LHCN-M2 (cell line): ENCODE measurements around the gene ANKRD6. TPM values are rescaled to one million over a fixed set of nuclear protein-coding genes. Genes with fewer than 3 reads are reported as not detected.
A peak's percentile ranks its signal among the peaks of the same experiment; 100 is the strongest.

Experiments
- DNase-seq: peaks from one replicate; pipeline ENCODE4 v3.0.0-alpha.2; 2012; ENCODE audit warnings: low read depth
- total RNA-seq: library from RNA; depleted of rRNA; stranded (reverse); fragments of >200 nt; gene quantifications from 2 replicates; pipeline ENCODE4 v1.2.3, GENCODE V29; 2014

ANKRD6 gene
- total RNA-seq, 1 experiment from 2014 or later = 0.17 TPM

DNA sequence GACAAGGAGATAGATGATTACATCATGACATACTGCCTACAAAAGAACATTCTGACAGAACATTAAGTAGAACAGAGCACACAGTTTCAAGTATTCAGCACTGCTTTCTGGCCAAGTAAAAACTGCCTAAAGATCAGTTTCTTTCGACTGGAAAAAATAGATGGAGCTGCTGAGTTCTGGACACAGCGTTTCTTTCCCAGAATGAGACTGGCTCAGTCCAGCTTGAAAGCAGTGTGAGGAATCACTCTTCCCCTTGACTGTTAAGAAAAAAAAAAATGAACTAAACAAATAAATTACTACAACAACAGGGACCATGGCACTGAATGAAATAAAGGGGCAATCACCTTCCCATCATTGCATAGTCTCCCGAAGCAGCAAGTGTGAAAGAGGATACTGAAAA is 210.0 kb downstream of the ANKRD6 start:
- DNase-seq = no peak

DNA sequence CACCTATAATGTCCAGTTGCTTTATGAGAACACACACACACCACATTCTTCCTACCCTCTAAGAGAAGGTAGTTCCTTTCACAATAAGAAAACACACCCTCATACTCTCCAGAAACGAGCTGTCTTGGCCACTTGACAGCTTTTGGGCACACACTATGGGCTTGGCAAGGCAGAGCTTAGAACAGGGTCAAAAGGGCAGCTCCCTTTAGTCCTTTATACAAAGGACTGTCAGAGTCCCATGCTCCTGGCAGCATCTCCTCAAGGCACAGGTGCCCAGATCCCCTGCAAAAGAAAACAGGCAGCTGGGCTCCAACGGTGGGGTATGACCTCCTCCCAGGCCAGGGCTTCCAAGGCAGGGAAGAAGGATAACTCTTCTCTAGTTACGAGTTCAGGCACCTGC is 210.5 kb downstream of the ANKRD6 start:
- DNase-seq = no peak

DNA sequence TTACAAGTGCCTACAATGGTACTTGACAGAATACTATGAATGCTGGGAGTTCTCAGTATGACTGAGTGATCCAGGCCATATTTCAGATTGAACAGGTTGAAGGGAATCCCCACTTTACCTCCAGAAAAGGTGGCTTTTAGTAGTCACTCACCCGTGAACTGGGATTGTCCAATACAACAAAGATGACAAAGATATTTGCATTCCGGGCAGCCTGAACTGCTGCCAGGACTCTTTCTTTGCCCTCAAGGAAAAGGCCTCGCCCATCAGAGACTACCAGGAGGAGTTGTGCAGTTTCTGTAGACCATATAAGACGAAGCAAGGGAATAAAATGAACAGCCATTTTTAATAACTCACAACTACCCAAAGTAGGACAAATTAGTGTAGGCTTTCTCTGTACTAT is 211.9 kb downstream of the ANKRD6 start:
- DNase-seq = no peak

DNA sequence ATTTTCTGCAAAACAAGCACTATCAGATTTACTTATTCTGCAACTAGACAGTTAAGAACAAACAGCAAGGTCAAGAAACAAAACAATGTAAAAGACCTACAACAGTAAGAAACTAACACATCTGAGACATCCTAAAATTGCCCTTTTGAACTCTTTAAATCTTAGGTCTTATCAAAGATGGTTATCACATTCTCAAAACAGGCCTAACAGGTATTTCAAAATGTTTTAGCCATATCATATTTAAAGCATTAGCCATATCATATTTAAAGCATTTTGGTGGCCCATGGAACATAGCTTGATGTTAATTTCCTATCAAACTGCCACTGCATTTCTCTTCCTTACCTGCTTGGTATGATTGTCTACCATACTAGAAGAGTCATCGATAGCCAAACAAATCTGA is 216.7 kb downstream of the ANKRD6 start:
- DNase-seq = no peak

DNA sequence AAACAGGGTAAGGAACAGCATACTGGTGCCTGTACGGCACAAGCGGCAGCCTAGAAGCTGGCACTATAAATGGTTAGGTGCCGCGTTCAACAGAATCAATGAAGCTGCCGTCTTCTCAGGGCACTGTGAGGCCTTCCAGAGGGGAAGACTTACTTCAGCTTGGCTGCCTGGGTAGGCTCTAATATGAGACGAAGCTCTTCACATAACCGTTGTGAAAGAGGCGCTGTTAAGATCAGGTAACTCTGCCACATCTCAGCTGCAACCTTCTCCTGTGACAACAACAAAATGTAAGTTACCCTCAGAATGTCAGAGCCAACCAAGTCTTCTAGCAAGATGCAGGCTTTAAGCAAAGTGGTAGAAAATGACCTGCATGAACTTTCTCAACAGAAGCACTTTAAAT is 217.6 kb downstream of the ANKRD6 start:
- no peak for DNase-seq

DNA sequence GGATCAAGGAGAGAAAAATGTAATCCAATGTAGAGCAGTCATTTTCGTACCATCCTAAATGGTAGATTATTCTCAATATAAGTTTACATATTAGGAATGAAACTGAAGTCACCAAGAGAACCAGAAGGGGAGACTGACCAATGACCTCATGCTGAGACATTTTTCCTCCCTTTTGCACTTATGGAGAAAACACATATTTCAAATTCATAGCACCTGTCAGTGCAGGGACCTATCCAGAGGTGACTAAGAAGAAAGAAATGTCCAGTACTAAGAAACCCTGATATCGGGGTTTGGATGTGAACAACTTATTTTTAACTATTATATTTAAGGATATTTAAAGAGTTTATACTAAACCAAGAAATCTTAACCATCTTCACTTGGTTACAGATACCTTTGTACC is 222.2 kb downstream of the ANKRD6 start:
- peak; percentile 78 for DNase-seq

DNA sequence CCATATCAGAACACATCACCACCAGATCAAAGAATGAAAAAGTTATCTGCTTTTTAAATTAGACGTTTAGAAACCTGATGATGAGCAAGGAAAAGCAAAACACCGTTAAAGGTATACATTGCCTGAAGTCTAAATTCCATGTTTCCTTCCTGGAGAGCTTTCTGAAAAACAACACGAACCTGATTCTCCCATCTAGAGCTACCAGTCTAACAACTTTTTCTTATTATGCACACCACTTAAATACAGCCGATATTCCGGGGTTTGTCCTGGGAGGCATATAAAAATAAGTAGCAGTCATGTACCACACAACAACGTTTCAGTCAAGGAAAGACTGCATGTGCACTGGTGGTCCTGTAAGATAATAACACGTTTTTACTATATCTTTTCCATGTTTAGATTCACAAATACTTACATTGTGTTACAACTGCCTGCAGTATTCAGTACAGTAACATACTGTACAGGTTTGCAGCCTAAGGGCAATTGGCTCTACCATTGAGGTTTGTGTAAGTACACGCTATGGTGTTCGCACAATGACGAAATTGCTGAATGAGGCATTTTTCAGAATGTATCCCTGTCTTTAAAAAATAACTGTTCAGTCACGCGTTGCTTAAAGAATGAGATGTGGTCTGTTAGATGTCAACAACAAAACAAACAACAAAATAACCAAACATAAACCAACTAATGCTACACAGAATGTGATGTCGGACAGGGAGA is 224.7 kb downstream of the ANKRD6 start:
- DNase-seq = no peak

DNA sequence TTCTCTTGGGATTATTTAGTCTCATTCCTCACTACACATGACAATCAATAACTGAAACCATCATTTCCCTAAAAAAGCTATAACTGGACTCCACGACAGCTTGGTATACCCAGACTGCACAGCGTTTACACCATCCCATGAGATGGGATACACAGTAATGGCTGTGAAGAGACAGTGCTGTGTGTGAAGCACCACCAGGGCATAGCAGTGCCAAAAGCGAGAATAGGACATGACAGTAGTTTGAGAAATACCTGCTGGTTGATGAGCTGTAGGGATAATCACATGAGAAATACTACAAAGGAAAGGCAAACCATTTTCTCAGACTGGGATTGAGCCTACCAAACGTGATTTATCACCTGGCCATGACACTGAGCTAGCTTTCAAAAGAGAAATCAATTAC is 228.0 kb downstream of the ANKRD6 start:
- no peak for DNase-seq

DNA sequence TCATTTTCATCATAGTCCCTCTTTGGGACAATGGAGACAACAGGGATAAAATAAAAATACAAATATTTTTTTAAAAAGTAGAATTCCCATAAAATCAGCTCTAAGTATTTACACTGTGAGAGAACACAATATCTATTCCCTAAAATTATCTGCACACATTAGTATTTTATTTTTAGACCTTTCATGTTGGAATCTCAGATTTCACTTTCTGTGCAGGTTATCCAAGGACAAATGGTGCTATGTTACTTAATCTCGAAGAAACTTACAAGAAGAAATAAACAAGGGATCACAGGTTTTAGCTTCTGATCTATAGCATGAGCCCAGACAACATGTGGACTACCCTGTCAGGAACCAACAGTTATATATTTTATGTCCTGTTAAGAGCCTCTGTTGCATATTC is 228.6 kb downstream of the ANKRD6 start:
- DNase-seq = no peak

DNA sequence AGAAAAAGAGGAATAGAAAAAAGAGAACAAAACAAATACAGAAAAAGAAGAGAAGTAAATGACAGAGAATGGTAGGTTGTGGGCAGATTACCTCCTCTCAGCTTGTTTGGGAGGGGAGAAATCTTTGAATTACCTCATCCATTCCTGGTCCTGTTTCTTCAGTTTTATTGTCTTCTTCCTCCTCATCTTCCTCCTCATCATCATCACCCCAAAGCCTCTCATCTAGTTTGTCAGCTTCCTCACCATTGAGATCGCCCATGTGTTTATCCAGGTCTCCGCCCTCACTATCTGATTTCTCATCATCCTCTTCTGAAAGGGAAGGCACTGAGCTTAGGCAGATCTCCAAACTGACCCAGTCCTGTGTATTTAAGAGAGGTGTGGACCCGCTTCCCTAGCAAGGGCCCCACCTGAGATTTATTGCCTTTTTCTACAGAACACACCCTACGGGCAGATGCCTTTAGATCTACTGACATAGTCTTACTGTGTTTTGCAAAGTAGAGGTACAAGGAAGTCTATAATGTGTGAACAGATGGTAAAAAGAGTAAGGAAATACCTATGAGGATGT is 229.8 kb downstream of the ANKRD6 start:
- DNase-seq = no peak

DNA sequence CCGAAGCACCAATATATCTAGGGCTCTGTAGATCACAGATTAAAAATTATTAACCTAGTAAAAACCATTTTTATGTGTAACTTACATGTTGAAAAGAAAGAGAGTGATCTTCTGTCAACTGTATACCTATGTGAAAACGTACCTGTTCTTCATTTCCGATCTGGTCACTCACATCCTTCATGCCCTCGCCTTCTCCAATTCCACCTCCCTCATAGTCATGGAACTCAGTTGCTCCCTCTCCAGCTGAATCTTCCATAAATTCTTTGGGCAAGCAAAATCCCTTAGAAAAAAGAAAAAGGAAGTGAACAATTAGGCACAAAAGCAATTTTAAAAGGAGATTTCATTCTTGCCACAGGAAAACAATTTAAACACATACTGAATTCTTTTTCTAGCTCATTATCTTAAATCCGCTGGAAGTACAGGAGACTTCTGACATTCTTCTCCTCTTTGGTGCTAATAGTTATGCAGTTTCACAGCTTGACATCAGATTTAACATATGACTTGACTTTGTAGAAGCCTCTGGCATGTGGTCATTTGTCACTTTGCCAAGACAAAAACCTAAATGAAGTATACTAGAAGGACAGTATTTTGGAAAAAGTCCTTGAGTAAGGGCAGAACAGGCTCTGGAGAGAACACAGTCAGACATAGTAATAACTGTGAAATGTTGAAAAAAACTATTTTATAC is 235.1 kb downstream of the ANKRD6 start:
- no peak for DNase-seq

DNA sequence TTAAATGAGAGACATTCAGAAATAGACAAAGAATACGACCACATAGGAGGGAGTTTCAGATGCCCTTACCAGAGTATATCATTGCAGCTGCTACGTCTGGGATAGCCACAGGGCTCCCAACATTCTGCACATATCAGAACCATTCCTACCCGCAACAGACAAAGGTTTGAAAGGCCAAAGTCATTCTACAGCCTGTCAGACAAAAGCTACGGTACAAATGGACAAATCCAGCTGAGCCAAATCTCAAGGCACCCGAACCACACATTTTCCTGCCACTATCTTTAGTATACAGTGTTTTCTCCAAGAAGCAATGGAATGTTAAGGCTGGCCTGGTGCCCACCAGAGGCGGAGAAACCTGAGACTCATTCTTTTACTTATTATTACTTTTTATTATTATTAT is 236.1 kb downstream of the ANKRD6 start:
- DNase-seq = no peak

DNA sequence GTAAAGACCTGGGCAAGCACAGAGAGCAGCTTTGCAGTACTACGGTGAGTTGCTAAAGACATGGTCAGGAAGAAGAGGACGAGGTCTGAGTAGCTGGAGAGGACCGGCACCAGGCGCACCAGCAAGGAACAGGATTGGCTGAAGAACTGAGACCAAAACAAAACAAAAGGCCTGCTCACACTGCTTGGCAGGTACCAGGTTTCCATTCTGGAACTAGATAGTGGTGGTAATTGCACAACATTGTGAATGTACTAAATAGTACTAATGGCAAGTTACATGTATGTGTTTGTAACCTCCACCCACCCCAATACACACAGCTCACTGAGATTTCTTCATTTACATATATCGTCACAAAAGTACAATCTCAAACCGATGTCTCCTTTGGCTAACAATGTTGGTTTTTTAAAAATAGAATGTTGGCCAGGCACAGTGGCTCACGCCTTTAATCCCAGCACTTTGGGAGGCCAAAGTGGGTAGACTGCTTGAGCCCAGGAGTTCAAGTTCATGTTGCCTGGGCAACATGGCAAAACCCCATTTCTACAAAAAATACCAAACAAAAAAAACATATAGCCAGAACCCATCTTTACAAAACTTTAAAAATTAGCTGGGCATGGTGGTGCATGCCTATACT is 238.1 kb downstream of the ANKRD6 start:
- no peak for DNase-seq

DNA sequence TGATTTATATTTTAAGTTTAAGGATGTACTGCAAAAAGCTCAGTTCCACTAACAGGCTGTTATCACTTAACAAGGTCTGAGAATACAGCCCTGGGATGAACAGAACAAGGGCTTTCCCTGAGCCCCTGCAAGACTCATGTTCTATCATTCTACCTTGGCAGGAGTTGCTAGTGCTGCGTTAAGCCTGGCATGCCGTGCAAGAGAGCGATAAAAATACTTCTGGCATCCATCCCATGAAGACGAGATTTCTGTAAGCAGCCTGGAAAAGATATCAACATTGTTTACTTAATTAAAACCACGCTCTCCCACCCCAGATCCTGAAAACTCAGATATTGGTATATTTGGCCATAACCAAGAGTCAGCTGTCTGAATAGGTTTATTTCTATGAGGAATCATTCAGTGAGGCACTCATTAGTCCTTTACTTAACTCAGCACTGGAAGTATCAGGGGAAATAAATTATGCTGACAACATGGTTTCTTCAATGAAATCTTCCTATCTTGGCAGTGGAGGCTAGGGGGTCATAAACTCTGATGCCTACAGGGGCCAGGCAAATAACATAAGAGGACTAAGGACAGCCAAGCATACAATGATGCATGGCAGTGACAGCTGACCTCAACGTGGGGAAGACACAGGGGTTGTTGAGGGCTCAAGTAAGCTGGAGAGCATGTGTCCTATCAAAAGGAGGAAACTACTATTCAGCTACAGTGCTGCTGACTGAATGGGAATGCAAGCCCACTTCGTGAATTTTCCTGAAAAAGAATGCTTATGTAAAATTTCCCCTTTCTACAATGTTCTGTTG is 243.2 kb downstream of the ANKRD6 start:
- no peak for DNase-seq

DNA sequence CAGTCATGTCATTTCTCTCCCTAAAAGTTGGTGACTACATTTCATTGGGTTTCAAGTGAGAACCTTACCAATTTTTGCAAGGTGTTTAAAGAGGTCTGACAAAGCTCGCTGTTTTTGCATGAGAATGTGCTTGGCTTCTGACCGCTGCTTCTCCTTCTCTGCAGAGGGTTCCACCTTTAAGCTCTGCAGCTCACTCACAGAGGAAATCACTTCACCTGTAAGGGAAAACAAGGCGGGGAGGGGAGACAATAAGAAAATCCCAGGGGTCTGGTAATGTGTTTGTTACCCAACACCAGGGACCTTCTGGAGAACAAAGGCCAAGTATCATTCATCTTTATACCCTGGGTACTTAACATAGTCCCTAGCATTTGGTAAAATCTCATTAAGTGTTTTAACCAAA is 245.6 kb downstream of the ANKRD6 start:
- DNase-seq = no peak

DNA sequence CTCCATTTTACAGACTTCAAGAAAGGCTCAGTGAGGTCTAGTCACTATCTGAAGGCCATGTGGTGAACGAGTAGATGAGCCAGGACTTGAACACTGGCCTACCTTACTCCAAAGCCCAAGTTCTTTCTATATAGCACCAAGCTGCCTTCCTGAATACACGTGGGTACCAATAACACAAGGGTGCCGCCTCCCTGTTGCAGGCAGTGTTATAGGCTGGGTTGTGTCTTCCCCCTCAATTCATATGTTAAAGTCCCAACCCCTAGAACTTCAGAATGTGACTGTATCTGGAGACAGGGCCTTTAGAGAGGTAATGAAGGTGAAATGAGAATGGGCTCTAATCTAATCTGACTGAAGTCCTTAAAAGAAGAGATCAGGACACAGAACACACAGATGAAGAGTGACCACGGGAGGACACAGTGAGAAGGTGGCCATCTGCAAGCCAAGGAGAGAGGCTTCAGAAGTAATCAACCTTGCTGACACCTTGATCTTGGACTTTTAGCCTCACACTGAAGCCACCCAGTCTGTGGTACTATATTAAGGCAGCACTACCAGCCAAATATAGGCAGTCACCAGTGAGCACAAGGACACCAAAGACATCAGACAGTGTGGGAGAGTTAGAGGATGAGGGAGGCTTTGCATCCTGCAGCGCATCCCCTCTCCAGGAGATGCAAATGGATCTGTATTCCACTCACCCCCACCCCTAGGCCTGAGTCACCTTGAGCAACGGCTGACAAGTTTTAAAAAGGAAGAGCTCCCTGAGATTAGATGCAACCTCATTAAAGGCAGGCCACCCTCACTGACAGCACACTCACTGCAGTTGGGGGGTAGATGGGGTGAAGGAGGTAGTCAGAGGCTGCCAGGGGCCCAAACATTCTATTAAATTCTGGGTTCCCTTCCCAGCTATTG is 246.5 kb downstream of the ANKRD6 start:
- no peak for DNase-seq

DNA sequence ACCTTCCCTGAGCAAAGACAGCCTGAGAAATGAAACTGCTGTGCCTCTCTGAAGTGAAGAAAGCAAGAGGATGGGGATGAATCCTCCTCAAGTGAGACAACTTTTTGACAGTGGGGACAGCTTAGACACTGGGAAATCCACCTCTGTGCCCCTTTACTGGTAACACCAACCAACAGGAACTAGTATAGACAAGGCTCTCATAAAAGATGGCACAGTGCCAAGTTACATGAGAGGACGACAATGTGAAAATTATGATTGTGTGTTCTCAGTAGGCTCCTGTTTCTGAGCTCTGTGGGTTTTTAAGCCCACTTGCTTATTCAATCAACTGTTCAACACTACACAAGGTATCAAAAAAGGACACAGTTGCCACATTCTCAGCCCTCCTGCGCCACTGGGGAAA is 247.2 kb downstream of the ANKRD6 start:
- DNase-seq = no peak

DNA sequence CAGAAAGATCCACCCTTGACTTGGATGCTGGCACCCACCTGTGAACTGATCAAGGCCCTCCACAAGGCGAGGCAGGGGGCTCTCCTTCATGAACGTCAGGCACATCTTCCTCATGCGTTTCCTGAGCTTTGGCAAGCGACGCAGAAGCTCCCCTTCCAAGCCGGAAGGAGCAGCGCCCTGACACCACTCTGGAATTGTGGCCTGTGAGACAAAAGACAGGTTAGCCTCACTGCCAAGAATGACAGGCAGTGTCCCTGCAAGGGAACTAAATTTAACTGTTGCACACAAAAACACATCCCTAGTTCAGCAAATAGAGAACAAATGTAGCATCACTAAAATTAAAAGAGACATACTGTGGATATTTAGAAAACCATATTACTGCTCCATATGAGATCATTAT is 247.6 kb downstream of the ANKRD6 start:
- no peak for DNase-seq

DNA sequence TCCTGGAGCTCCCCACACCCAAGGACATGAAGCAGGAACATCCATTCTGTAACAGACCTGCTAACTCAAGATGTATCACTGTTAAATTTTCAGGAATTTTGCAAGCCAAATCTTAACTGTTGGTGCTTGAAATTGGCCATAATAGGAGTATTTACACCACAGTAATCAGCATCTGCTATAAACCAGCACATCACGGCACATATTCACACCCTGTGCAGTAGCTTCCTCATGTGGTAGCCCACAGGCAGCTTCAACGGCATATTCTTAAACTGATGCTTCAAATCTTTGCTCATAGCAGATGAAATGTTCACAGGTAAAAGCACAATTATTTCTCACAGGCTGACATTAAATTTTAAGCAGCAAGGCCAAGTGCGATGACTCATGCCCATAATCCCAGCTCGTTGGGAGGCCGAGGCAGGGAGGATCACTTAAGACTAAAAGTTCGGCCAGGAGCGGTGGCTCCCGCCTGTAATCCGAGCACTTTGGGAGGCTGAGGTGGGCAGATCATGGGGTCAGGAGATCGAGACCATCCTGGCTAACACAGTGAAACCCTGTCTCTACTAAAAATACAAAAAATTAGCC is 249.1 kb downstream of the ANKRD6 start:
- no peak for DNase-seq

DNA sequence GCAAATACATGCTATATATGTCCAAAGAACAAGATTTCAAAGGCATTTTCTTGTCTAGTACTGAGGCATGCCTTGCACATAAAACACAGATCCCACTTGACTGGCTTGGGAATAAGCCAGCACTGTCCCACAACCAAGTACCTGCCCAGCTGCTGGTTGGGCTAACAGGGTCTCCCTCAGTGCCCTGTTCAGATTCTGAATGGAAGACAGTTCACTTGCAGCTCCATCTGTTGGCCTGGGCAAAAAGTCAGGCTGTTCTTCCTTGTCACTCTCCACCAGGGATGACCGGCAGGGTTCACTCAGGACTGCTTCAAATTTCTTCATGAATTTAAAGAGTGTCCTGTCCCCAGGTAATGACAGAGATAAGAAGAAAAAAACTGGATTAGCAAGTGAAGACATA is 250.0 kb downstream of the ANKRD6 start:
- no peak for DNase-seq
